GM12878 (cell line): ENCODE data around the gene TM6SF1. TPM values are rescaled to one million over a fixed set of nuclear protein-coding genes. Genes with fewer than 3 reads are reported as not detected.
A peak's percentile ranks its signal among the peaks of the same experiment; 100 is the strongest.

Experiments
- ATF2 ChIP-seq: IDR thresholded peaks from 2 replicates; pipeline ENCODE4 v1.6.1; 2012; ENCODE audit warnings: low read length, inconsistent platforms
- ATF7 ChIP-seq: fragments of 450-650 bp; IDR thresholded peaks from 2 replicates; pipeline ENCODE4 v1.6.1; 2016; ENCODE audit warnings: low read depth, mild to moderate bottlenecking
- CREB1 ChIP-seq: IDR thresholded peaks from 2 replicates; pipeline ENCODE4 v1.6.1; 2012; ENCODE audit warnings: low read depth, mild to moderate bottlenecking, inconsistent platforms
- CREM ChIP-seq: IDR thresholded peaks from 2 replicates; pipeline ENCODE4 v1.6.1; 2014; ENCODE audit warnings: antibody characterized with exemption, low read depth
- EED ChIP-seq: sonication (generic); IDR thresholded peaks from 2 replicates; pipeline ENCODE4 v1.6.1; 2016; ENCODE audit warnings: antibody characterized with exemption, low read depth
- ELK1 ChIP-seq: IDR thresholded peaks from 2 replicates; pipeline ENCODE4 v1.6.1; 2012; ENCODE audit warnings: low read depth, low read length, improper control_type of control experiment
- IKZF1 ChIP-seq: fragments of 450-650 bp; conservative IDR thresholded peaks from 2 replicates; pipeline ENCODE4 v1.6.1; 2017; ENCODE audit warnings: antibody characterized with exemption, mild to moderate bottlenecking
- IKZF2 ChIP-seq, 2 experiments: fragments of 450-650 bp; IDR thresholded peaks; 2 replicates each; pipeline ENCODE4 v1.6.1; 2017; ENCODE audit warnings: mild to moderate bottlenecking in 2 of 2, moderate library complexity in 2 of 2
- IRF4 ChIP-seq: IDR thresholded peaks from 2 replicates; pipeline ENCODE4 v1.6.1; 2011; ENCODE audit warnings: low read depth, low read length
- MEF2A ChIP-seq: IDR thresholded peaks from 2 replicates; pipeline ENCODE4 v1.6.1; 2011; ENCODE audit warnings: low read depth, mild to moderate bottlenecking, low read length, moderate library complexity; ENCODE audit not compliant: insufficient read depth
- MEF2B ChIP-seq: fragments of 450-650 bp; IDR thresholded peaks from 2 replicates; pipeline ENCODE4 v1.6.1; 2018; ENCODE audit warnings: mild to moderate bottlenecking, moderate library complexity; ENCODE audit not compliant: partially characterized antibody, poor library complexity, severe bottlenecking
- MLLT1 ChIP-seq: fragments of 450-650 bp; IDR thresholded peaks from 2 replicates; pipeline ENCODE4 v1.6.1; 2016; ENCODE audit warnings: mild to moderate bottlenecking
- MTA2 ChIP-seq: fragments of 450-650 bp; IDR thresholded peaks from 2 replicates; pipeline ENCODE4 v1.6.1; 2016; ENCODE audit warnings: low read depth, mild to moderate bottlenecking, moderate library complexity
- NR2F1 ChIP-seq: fragments of 450-650 bp; conservative IDR thresholded peaks from 2 replicates; pipeline ENCODE4 v1.6.1; 2017; ENCODE audit warnings: mild to moderate bottlenecking
- RAD51 ChIP-seq: fragments of 450-650 bp; IDR thresholded peaks from 2 replicates; pipeline ENCODE4 v1.6.1; 2016; ENCODE audit warnings: moderate library complexity, mild to moderate bottlenecking, inconsistent platforms
- RELB ChIP-seq: fragments of 450-650 bp; IDR thresholded peaks from 2 replicates; pipeline ENCODE4 v1.6.1; 2017; ENCODE audit warnings: low read depth, mild to moderate bottlenecking, moderate library complexity
- RUNX3 ChIP-seq: IDR thresholded peaks from 2 replicates; pipeline ENCODE4 v1.6.1; 2012; ENCODE audit warnings: low read length, inconsistent platforms
- SPI1 ChIP-seq: IDR thresholded peaks from 2 replicates; pipeline ENCODE4 v1.6.1; 2011; ENCODE audit warnings: low read depth, mild to moderate bottlenecking, low read length, moderate library complexity, borderline replicate concordance; ENCODE audit not compliant: insufficient read depth
- TCF12 ChIP-seq: IDR thresholded peaks from 2 replicates; pipeline ENCODE4 v1.6.1; 2011; ENCODE audit warnings: low read depth, mild to moderate bottlenecking, low read length
- ZNF274 ChIP-seq: IDR thresholded peaks from one replicate; pipeline ENCODE4 v1.8.0; 2011; ENCODE audit not compliant: insufficient read length, insufficient read depth
- ZNF592 ChIP-seq: fragments of 450-650 bp; IDR thresholded peaks from 2 replicates; pipeline ENCODE4 v1.6.1; 2017; ENCODE audit warnings: mild to moderate bottlenecking, moderate library complexity
- polyA plus RNA-seq, 11 experiments: library from polyadenylated mRNA; depleted of rRNA in 4 of 11; unstranded in 6 of 11; stranded (reverse) in 5 of 11; fragments of >200 nt; fragmentation: Nextera tagmentation in 4 of 11; fragmentation: Illumina TruSeq in 1 of 11; extraction: Ambion mirVana in 4 of 11; extraction: Trizol in 1 of 11; gene quantifications; 1 replicate in 1 of 11; 2 replicates in 10 of 11; pipeline versions ENCODE4 v1.2.1 to v1.2.3, GENCODE V29; 2011 to 2016; ENCODE audit warnings: inconsistent platforms in 2 of 11, missing spikeins in 2 of 11, low read depth in 1 of 11
- total RNA-seq, 4 experiments: library from RNA; depleted of rRNA in 3 of 4; stranded (reverse); fragments of >200 nt in 3 of 4; fragmentation: Illumina TruSeq in 1 of 4; extraction: Trizol in 1 of 4; gene quantifications; 2 replicates each; pipeline versions ENCODE4 v1.2.1 to v1.2.3, GENCODE V29; 2013 to 2021

TM6SF1 gene
- total and polyA plus RNA-seq, 10 of the 15 experiments (the other 5 are each of a cell fraction or from before 2014, with no cell fraction given), result 0.56 to 2.7 (median 1.2) TPM

GRCh38 chr15:83115831-83116565 is 8.6 kb downstream of the TM6SF1 start (continued):
- TF ChIP-seq MLLT1 (0 out of 2 replicates have a peak, but pooled peaks have one; percentile 53), CREM (peak; percentile 55; the same call in 1 of the 2 replicates), ATF7 (peak; percentile 80), ZNF592 (no peak), ATF2 (peak; percentile 63), MEF2A (peak; percentile 81), IKZF2 (IDR thresholded peaks at IDR 0.05) (peak; percentile 66 to 74; a peak in 2 of 4 replicates), ZNF274 (no peak), CREB1 (peak; percentile 79), RUNX3 (peak; percentile 81), IRF4 (peak; percentile 75), MEF2B (peak; percentile 61), RAD51 (peak; percentile 83), SPI1 (0 out of 2 replicates have a peak, but pooled peaks have one; percentile 30), EED (peak; percentile 66), TCF12 (no peak), NR2F1 (peak; percentile 62; the same call in 1 of the 2 replicates), IKZF1 (peak; percentile 63; the same call in 1 of the 2 replicates), RELB (peak; percentile 69; the same call in 1 of the 2 replicates), ELK1 (no peak), MTA2 (peak; percentile 87)
